PC-3 (cell line): ENCODE data around the gene RFC2. TPM values are rescaled to one million over a fixed set of nuclear protein-coding genes. Genes with fewer than 3 reads are reported as not detected.

ENCODE experiments used
- ATAC-seq: fragments of 200-7000 bp; cut with Tn5 transposase; 2 replicates; pipeline ENCODE4 v1.9.1; 2020; ENCODE audit warnings: mild to moderate bottlenecking, moderate library complexity
- BruUV-seq: library from RNA; stranded (reverse); fragments of 400-500 nt; replicated peaks from 2 replicates; lab custom pipeline; 2021; lab: Mats Ljungman, UMichigan
- CTCF ChIA-PET: fragments of 300-600 bp; sonication (Branson Sonifier 250); formaldehyde crosslinking; loops from one replicate; lab custom pipeline; 2022; ENCODE audit warnings: antibody characterized with exemption; lab: Charles Lee
- POLR2A ChIA-PET: fragments of 300-600 bp; sonication (Branson Sonifier 250); formaldehyde crosslinking; loops from one replicate; lab custom pipeline; 2022; ENCODE audit warnings: antibody characterized with exemption; ENCODE audit not compliant: unreplicated experiment; lab: Charles Lee
- DNase-seq: peaks from one replicate; pipeline ENCODE4 v3.0.0-alpha.2; 2015
- H2AFZ ChIP-seq: fragments of 300-600 bp; sonication (generic); 2 replicates; pipeline ENCODE4 v1.6.0; 2016; ENCODE audit warnings: antibody characterized with exemption, low read length
- H3F3A ChIP-seq: fragments of 300-600 bp; sonication (generic); one replicate; pipeline ENCODE4 v1.6.0; 2017; ENCODE audit warnings: antibody characterized with exemption, low read length, control low read depth, mild to moderate bottlenecking; ENCODE audit not compliant: unreplicated experiment
- H3K27ac ChIP-seq: fragments of 300-600 bp; sonication (generic); 2 replicates; pipeline ENCODE4 v1.5.1; 2016; ENCODE audit warnings: mild to moderate bottlenecking, low read length
- H3K27me3 ChIP-seq: fragments of 300-600 bp; sonication (generic); 2 replicates; pipeline ENCODE4 v1.6.1; 2016; ENCODE audit warnings: low read length, mixed read lengths
- H3K36me3 ChIP-seq: fragments of 300-600 bp; sonication (generic); 2 replicates; pipeline ENCODE4 v1.6.1; 2016; ENCODE audit warnings: low read depth, mixed run types, low read length, mixed read lengths
- H3K4me1 ChIP-seq: fragments of 300-600 bp; sonication (generic); 2 replicates; pipeline ENCODE4 v1.5.1; 2016; ENCODE audit warnings: low read length; ENCODE audit not compliant: insufficient read depth
- H3K4me2 ChIP-seq: fragments of 300-600 bp; sonication (generic); 2 replicates; pipeline ENCODE4 v1.6.0; 2016; ENCODE audit warnings: low read length
- H3K4me3 ChIP-seq: fragments of 300-600 bp; sonication (generic); 2 replicates; pipeline ENCODE4 v1.5.1; 2016; ENCODE audit warnings: mild to moderate bottlenecking, low read length, mixed read lengths
- H3K79me2 ChIP-seq: fragments of 300-600 bp; sonication (generic); 2 replicates; pipeline ENCODE4 v1.6.1; 2017; ENCODE audit warnings: low read length, mixed read lengths
- H3K9ac ChIP-seq: fragments of 300-600 bp; sonication (generic); 2 replicates; pipeline ENCODE4 v1.6.0; 2016; ENCODE audit warnings: mild to moderate bottlenecking, low read length
- H3K9me2 ChIP-seq: fragments of 300-600 bp; sonication (generic); replicated peaks from 2 replicates; pipeline ENCODE4 v1.6.1; 2016; ENCODE audit warnings: mixed run types, low read length, mixed read lengths
- H3K9me3 ChIP-seq: fragments of 300-600 bp; sonication (generic); 2 replicates; pipeline ENCODE4 v1.6.1; 2016; ENCODE audit warnings: low read length, mixed read lengths
- H4K20me1 ChIP-seq: fragments of 300-600 bp; sonication (generic); 2 replicates; pipeline ENCODE4 v1.6.1; 2016; ENCODE audit warnings: low read length, mixed read lengths
- EZH2 ChIP-seq: fragments of 300-600 bp; sonication (generic); IDR thresholded peaks from one replicate; pipeline ENCODE4 v1.6.1; 2017; ENCODE audit warnings: antibody characterized with exemption, mild to moderate bottlenecking, low read length; ENCODE audit not compliant: unreplicated experiment
- EZH2phosphoT487 ChIP-seq: fragments of 300-600 bp; sonication (generic); IDR thresholded peaks from 2 replicates; pipeline ENCODE4 v1.6.1; 2018; ENCODE audit warnings: mild to moderate bottlenecking, antibody characterized with exemption, low read length, borderline replicate concordance
- intact Hi-C: fragments of 100-400 bp; cut with micrococcal nuclease; formaldehyde crosslinking; loops from 2 replicates; pipeline ENCODE4 v1.9.0; 2023
- total RNA-seq: library from RNA; depleted of rRNA; stranded (reverse); fragments of >200 nt; gene quantifications from 2 replicates; pipeline ENCODE4 v1.2.3, GENCODE V29; 2014
- TF ChIP-seq, protein P1 (sequence below): fragments of 300-600 bp; sonication (generic); conservative IDR thresholded peaks from 2 replicates; pipeline ENCODE4 v1.5.1; 2017; ENCODE audit warnings: antibody characterized with exemption, low read depth, mild to moderate bottlenecking, low read length

RFC2 gene
- total RNA-seq, 1 experiment from 2014 or later = 60.4 TPM

DNA sequence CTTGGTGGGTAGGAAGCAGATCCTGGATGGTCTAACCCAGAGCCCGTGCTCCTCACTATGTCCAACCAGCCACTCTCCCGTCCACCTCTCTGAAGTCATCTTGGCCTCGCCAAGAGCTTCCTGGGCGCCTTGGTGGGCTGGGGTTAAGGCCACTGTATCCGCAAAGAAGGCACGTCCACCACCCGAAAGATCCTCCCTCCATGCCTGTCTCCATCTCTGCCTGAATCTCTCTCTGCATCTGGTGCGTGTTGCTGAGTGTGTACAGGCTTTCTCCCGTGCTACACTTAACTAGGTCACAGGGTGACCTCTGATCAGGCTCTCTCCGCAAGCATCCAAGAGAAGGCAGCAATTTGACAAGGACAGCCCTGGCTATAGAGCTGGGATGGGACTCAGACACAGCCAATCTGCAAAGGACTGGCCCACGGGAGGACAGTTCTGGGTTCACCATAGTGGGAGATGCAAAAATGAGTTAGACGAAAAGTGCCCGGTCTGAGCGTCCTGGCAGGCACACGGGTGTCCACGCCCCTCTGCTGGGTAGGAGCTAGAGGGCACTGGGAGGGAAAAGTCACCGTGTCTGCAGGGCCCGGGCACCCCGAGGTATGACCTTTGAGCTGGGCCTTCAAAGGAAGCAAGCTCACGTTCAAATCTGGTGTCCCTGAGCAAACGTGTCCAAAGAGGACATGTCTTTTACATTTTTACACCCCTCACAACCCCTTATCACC is 9.4 kb upstream of the RFC2 start:
- Histone ChIP-seq H3K4me1 (no peaks in the 10 kb centered on the region), H3K9ac (no peak overlapping the region), H3K9me2 (no peaks in the 10 kb centered on the region), H3K4me2 (no peak overlapping the region), H2AFZ (no peak overlapping the region), H3K27me3 (no peaks in the 10 kb centered on the region), H3K36me3 (no peaks in the 10 kb centered on the region), H4K20me1 (no peaks in the 10 kb centered on the region), H3K27ac (no peak overlapping the region), H3F3A (no peaks in the 10 kb centered on the region), H3K79me2 (no peaks in the 10 kb centered on the region), H3K4me3 (no peak overlapping the region), H3K9me3 (no peaks in the 10 kb centered on the region)
- ChIA-PET POLR2A (interaction anchor here (0.6 kb wide), 1 partner anchor 212 kb away, joined by 3 read pairs; no protein-coding TSS in a partner anchor), CTCF (no interaction called here)
- TF ChIP-seq, protein P1, sequence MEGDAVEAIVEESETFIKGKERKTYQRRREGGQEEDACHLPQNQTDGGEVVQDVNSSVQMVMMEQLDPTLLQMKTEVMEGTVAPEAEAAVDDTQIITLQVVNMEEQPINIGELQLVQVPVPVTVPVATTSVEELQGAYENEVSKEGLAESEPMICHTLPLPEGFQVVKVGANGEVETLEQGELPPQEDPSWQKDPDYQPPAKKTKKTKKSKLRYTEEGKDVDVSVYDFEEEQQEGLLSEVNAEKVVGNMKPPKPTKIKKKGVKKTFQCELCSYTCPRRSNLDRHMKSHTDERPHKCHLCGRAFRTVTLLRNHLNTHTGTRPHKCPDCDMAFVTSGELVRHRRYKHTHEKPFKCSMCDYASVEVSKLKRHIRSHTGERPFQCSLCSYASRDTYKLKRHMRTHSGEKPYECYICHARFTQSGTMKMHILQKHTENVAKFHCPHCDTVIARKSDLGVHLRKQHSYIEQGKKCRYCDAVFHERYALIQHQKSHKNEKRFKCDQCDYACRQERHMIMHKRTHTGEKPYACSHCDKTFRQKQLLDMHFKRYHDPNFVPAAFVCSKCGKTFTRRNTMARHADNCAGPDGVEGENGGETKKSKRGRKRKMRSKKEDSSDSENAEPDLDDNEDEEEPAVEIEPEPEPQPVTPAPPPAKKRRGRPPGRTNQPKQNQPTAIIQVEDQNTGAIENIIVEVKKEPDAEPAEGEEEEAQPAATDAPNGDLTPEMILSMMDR = no peak
- TF ChIP-seq EZH2 (no peak), EZH2phosphoT487 (no peak)
- intact Hi-C loops = no loop called here
- DNase-seq (no peak), ATAC-seq (no peak)
- no TSS peak for BruUV-seq

DNA sequence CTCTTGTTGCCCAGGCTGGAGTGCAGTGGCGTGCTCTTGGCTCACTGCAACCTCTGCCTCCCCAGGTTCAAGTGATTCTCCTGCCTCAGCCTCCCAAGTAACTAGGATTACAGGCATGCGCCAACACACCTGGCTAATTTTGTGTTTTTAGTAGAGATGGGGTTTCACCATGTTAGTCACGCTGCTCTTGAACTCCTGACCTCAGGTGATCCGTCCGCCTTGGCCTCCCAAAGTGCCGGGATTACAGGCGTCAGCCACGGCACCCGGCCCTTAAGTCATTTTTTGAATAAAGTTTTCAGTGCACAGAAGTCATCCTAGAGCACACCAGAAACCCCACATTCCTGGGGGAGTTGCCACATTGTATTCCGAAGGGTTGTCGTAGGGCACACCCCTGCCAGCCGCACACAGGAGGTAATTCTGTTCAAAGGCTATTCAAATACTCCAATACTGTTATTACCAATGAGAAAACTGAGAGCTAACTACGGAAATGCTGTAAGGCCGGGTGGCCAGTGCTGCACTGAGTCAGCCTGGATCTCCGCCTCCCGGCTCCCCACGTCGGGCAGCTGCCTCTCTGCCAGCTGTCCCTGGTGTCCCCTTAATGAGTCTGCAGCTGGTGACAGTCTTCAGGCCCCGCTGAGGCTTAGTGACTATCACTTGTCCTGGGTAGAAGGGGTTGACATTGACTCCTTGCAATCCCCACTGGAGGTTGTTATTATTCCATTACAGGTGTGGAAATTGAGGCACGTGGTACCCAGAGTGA is 8.6 kb upstream of the RFC2 start:
- Histone ChIP-seq H3K79me2 (no peaks in the 10 kb centered on the region), H4K20me1 (no peaks in the 10 kb centered on the region), H3F3A (no peaks in the 10 kb centered on the region), H3K9ac (no peak overlapping the region), H2AFZ (no peak overlapping the region), H3K9me3 (no peaks in the 10 kb centered on the region), H3K9me2 (no peaks in the 10 kb centered on the region), H3K27me3 (no peaks in the 10 kb centered on the region), H3K4me3 (no peak overlapping the region), H3K27ac (no peak overlapping the region), H3K4me2 (no peak overlapping the region), H3K36me3 (no peaks in the 10 kb centered on the region), H3K4me1 (no peaks in the 10 kb centered on the region)
- DNase-seq (no peak), ATAC-seq (no peak)
- no TSS peak for BruUV-seq
- TF ChIP-seq EZH2 (no peak), EZH2phosphoT487 (no peak)
- TF ChIP-seq, protein P1 = no peak
- intact Hi-C loops = no loop called here
- ChIA-PET CTCF (no interaction called here), POLR2A (no interaction called here)

DNA sequence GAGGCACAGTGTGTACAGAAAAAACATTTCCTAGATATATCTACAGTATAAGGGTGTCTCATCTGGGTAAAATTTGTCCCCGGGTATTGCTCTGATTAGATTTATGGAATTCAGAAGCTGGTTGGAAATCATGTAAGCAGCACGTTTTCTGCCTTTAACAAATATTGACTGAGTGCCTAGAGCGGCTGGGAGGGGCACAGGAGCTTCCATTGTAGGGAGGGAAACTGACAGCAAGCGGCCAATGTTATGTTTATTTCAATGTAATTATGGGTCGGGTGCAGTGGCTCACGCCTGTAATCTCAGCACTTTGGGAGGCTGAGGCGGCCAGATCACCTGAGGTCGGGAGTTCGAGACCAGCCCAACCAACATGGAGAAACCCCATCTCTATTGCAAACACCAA is 4.4 kb upstream of the RFC2 start:
- Histone ChIP-seq H3K27me3 (no peaks in the 10 kb centered on the region), H3F3A (no peaks in the 10 kb centered on the region), H3K79me2 (peaks cover 17% of the 10 kb centered on the region), H3K4me3 (no peak overlapping the region), H3K4me1 (peaks cover 5% of the 10 kb centered on the region; the same call in 1 of the 2 replicates), H3K9me3 (no peaks in the 10 kb centered on the region), H3K9ac (no peak overlapping the region), H3K4me2 (no peak overlapping the region), H3K36me3 (no peaks in the 10 kb centered on the region), H2AFZ (no peak overlapping the region), H3K9me2 (no peaks in the 10 kb centered on the region), H3K27ac (no peak overlapping the region), H4K20me1 (no peaks in the 10 kb centered on the region)
- intact Hi-C loops = no loop called here
- ChIA-PET CTCF (no interaction called here), POLR2A (no interaction called here)
- DNase-seq (no peak), ATAC-seq (no peak)
- no TSS peak for BruUV-seq
- TF ChIP-seq EZH2phosphoT487 (no peak), EZH2 (no peak)
- TF ChIP-seq, protein P1 = no peak
